Liver (tissue), 9 donors: ENCODE measurements around the gene DSG3. TPM values are rescaled to one million over a fixed set of nuclear protein-coding genes. Genes with fewer than 3 reads are reported as not detected.
"Not testable (repeated sequence)": the region's sequence is repeated elsewhere in the genome, so short reads cannot be mapped to it uniquely, and the experiment has no call there.

ENCODE experiments used
- DNase-seq: peaks from one replicate; pipeline ENCODE4 v3.0.0-alpha.2; 2017; ENCODE audit warnings: low spot score
- H3K27ac ChIP-seq, 2 donors: one replicate each; pipeline ENCODE4 v1.7.0; 2013; ENCODE audit warnings: inconsistent platforms in 2 of 2, low read length in 2 of 2, control low read depth in 1 of 2, low read depth in 1 of 2, mild to moderate bottlenecking in 1 of 2
- H3K27me3 ChIP-seq, 4 donors: one replicate each; pipeline versions ENCODE4 v1.6.1 to v1.7.0; 2013; ENCODE audit warnings: low read length in 3 of 4, inconsistent platforms in 1 of 4, mild to moderate bottlenecking in 1 of 4, moderate library complexity in 1 of 4; ENCODE audit not compliant: control insufficient read depth in 4 of 4, insufficient read depth in 4 of 4
- H3K36me3 ChIP-seq, 4 donors: one replicate each; pipeline versions ENCODE4 v1.6.1 to v1.7.0; 2013; ENCODE audit warnings: low read length in 3 of 4, mild to moderate bottlenecking in 3 of 4, low read depth in 1 of 4, moderate library complexity in 1 of 4; ENCODE audit not compliant: control insufficient read depth in 4 of 4, insufficient read depth in 3 of 4
- H3K4me1 ChIP-seq, 4 donors: one replicate each; pipeline versions ENCODE4 v1.6.1 to v1.7.0; 2013; ENCODE audit warnings: low read length in 3 of 4, mild to moderate bottlenecking in 3 of 4, moderate library complexity in 1 of 4; ENCODE audit not compliant: control insufficient read depth in 4 of 4, insufficient read depth in 4 of 4
- H3K4me3 ChIP-seq, 3 donors: one replicate each; pipeline versions ENCODE4 v1.6.1 to v1.7.0; 2013; ENCODE audit warnings: low read length in 3 of 3, control low read depth in 1 of 3, low read depth in 1 of 3, mild to moderate bottlenecking in 1 of 3
- H3K9ac ChIP-seq, 2 donors: one replicate each; pipeline ENCODE4 v1.7.0; 2013; ENCODE audit warnings: low read length in 2 of 2, mild to moderate bottlenecking in 2 of 2, moderate library complexity in 2 of 2, control low read depth in 1 of 2, low read depth in 1 of 2
- H3K9me3 ChIP-seq, 4 donors: one replicate each; pipeline versions ENCODE4 v1.6.1 to v1.7.0; 2013; ENCODE audit warnings: low read length in 3 of 4; ENCODE audit not compliant: control insufficient read depth in 4 of 4
- EGR1 ChIP-seq, 2 donors: IDR thresholded peaks; 2 replicates each; pipeline ENCODE4 v1.6.1; 2016 to 2018; ENCODE audit warnings: antibody characterized with exemption in 2 of 2, low read depth in 2 of 2
- FOXA1 ChIP-seq: IDR thresholded peaks from 2 replicates; pipeline ENCODE4 v1.6.1; 2016; ENCODE audit warnings: antibody characterized with exemption
- GABPA ChIP-seq, 2 donors: IDR thresholded peaks in 1 of 2; conservative IDR thresholded peaks in 1 of 2; 2 replicates each; pipeline ENCODE4 v1.6.1; 2016; ENCODE audit warnings: antibody characterized with exemption in 2 of 2, mild to moderate bottlenecking in 1 of 2, moderate library complexity in 1 of 2
- HNF4A ChIP-seq, 2 donors: conservative IDR thresholded peaks; 2 replicates each; pipeline ENCODE4 v1.6.1; 2016; ENCODE audit warnings: antibody characterized with exemption in 2 of 2, mild to moderate bottlenecking in 2 of 2
- HNF4G ChIP-seq: IDR thresholded peaks from 2 replicates; pipeline ENCODE4 v1.6.1; 2016; ENCODE audit warnings: antibody characterized with exemption
- JUND ChIP-seq, 2 donors: IDR thresholded peaks; 2 replicates each; pipeline ENCODE4 v1.6.1; 2016; ENCODE audit warnings: antibody characterized with exemption in 2 of 2
- MAX ChIP-seq: IDR thresholded peaks from 2 replicates; pipeline ENCODE4 v1.6.1; 2016; ENCODE audit warnings: antibody characterized with exemption
- REST ChIP-seq: IDR thresholded peaks from 2 replicates; pipeline ENCODE4 v1.6.1; 2016; ENCODE audit warnings: antibody characterized with exemption, mild to moderate bottlenecking
- RXRA ChIP-seq, 2 donors: IDR thresholded peaks; 2 replicates each; pipeline ENCODE4 v1.6.1; 2017 to 2018; ENCODE audit warnings: antibody characterized with exemption in 2 of 2, mild to moderate bottlenecking in 1 of 2
- SP1 ChIP-seq: IDR thresholded peaks from 2 replicates; pipeline ENCODE4 v1.6.1; 2018; ENCODE audit warnings: antibody characterized with exemption, mild to moderate bottlenecking
- TAF1 ChIP-seq: conservative IDR thresholded peaks from 2 replicates; pipeline ENCODE4 v1.6.1; 2016; ENCODE audit warnings: antibody characterized with exemption, mild to moderate bottlenecking
- YY1 ChIP-seq: IDR thresholded peaks from 2 replicates; pipeline ENCODE4 v1.6.1; 2016; ENCODE audit warnings: antibody characterized with exemption, mild to moderate bottlenecking
- WGBS: extraction: QIAGEN DNeasy Blood & Tissue Kit; methylation state at CpG from one replicate; pipeline ENCODE4 v1.1.7; 2013; 5-methylcytosine and 5-hydroxymethylcytosine counted together
- polyA plus RNA-seq, 2 donors: library from polyadenylated mRNA; stranded (reverse) in 1 of 2; unstranded in 1 of 2; fragments of 200-250 nt in 1 of 2; fragments of >200 nt in 1 of 2; fragmentation: Nextera tagmentation in 1 of 2; extraction: Ambion mirVana in 1 of 2; gene quantifications; one replicate each; pipeline versions ENCODE4 v1.2.1 to v1.2.3, GENCODE V29; 2013 to 2015
- total RNA-seq, 2 donors: library from RNA; depleted of rRNA; stranded (reverse); fragments of >200 nt; gene quantifications; one replicate each; pipeline ENCODE4 v1.2.3, GENCODE V29; 2014
- TF ChIP-seq, protein P1 (sequence below): IDR thresholded peaks from 2 replicates; pipeline ENCODE4 v1.6.1; 2016; ENCODE audit warnings: antibody characterized with exemption
- TF ChIP-seq, protein P2 (sequence below): fragments of 150-350 bp; IDR thresholded peaks from 2 replicates; pipeline ENCODE4 v1.5.1; 2017; ENCODE audit warnings: improper control_type of control experiment, low read depth, low read length; ENCODE audit not compliant: missing input control
- TF ChIP-seq, protein P3 (sequence below): IDR thresholded peaks from 2 replicates; pipeline ENCODE4 v1.6.1; 2016; ENCODE audit warnings: antibody characterized with exemption
- donor health status: healthy.
- donor health status: healthy.
- donor health status: healthy.
- donor health status: healthy.
- donor health status: healthy.

Gene DSG3
- total and polyA plus RNA-seq, 4 donors: not detected

GRCh38 chr18:31494705-31495244 is 47.2 kb downstream of the DSG3 start:
- not testable (repeated sequence) for H3K9ac ChIP-seq, H3K4me3 ChIP-seq, H3K9me3 ChIP-seq, H3K36me3 ChIP-seq, H3K4me1 ChIP-seq, DNase-seq, H3K27ac ChIP-seq, H3K27me3 ChIP-seq
- WGBS: 60% methylated on average over 2 of the region's 2 CpGs
- TF ChIP-seq YY1: peak; percentile 14
- peak in 1 of 2 donors; percentile 13 for TF ChIP-seq JUND (IDR thresholded peaks at IDR 0.05)

DNA sequence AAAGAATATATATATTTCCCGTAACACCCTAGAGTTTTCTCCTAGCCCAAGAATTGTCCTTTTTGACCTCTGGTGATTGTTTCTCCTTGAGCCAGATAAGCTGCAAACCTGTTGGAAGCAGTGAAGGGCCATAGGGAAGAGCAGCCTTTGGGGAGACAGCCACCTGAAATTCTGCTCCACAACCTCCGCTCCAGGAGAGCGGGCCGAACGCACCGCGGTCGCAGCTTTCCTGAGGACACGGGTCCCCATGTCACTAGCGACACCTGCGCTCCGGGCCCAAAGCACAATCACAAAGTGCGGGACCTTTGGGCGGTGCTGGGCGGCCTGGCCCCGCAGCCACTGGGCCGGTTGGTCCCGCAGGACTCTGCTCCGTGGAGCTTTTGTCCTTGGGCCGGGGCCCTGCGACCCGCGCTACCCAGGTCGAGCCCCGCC is 49.9 kb downstream of the DSG3 start:
- Histone ChIP-seq H3K4me1 (peaks cover 0 to 4% (median 3%) of the 10 kb centered on the region in 4 donors), H3K27me3 (no peaks in the 10 kb centered on the region), H3K9ac (no peak overlapping the region), H3K4me3 (peak overlapping the region; percentile 8 to 71 (median 68)), H3K9me3 (no peaks in the 10 kb centered on the region), H3K27ac (peak overlapping the region; percentile 67 to 76), H3K36me3 (no peaks in the 10 kb centered on the region)
- DNase-seq: no peak
- TF ChIP-seq, protein P1, sequence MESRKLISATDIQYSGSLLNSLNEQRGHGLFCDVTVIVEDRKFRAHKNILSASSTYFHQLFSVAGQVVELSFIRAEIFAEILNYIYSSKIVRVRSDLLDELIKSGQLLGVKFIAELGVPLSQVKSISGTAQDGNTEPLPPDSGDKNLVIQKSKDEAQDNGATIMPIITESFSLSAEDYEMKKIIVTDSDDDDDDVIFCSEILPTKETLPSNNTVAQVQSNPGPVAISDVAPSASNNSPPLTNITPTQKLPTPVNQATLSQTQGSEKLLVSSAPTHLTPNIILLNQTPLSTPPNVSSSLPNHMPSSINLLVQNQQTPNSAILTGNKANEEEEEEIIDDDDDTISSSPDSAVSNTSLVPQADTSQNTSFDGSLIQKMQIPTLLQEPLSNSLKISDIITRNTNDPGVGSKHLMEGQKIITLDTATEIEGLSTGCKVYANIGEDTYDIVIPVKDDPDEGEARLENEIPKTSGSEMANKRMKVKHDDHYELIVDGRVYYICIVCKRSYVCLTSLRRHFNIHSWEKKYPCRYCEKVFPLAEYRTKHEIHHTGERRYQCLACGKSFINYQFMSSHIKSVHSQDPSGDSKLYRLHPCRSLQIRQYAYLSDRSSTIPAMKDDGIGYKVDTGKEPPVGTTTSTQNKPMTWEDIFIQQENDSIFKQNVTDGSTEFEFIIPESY: no peak
- TF ChIP-seq EGR1 (IDR thresholded peaks at IDR 0.05; ENCODE audit: low read depth in 2 of 2): no peak
- TF ChIP-seq TAF1: no peak
- TF ChIP-seq, protein P2, sequence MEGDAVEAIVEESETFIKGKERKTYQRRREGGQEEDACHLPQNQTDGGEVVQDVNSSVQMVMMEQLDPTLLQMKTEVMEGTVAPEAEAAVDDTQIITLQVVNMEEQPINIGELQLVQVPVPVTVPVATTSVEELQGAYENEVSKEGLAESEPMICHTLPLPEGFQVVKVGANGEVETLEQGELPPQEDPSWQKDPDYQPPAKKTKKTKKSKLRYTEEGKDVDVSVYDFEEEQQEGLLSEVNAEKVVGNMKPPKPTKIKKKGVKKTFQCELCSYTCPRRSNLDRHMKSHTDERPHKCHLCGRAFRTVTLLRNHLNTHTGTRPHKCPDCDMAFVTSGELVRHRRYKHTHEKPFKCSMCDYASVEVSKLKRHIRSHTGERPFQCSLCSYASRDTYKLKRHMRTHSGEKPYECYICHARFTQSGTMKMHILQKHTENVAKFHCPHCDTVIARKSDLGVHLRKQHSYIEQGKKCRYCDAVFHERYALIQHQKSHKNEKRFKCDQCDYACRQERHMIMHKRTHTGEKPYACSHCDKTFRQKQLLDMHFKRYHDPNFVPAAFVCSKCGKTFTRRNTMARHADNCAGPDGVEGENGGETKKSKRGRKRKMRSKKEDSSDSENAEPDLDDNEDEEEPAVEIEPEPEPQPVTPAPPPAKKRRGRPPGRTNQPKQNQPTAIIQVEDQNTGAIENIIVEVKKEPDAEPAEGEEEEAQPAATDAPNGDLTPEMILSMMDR: no peak
- TF ChIP-seq HNF4A (conservative IDR thresholded peaks at IDR 0.05): no peak
- no peak for TF ChIP-seq HNF4G
- TF ChIP-seq MAX: no peak
- no peak for TF ChIP-seq GABPA (IDR thresholded peaks at IDR 0.05 in 1 of 2, conservative IDR thresholded peaks at IDR 0.05 in 1 of 2)
- TF ChIP-seq YY1: no peak
- TF ChIP-seq RXRA (IDR thresholded peaks at IDR 0.05): no peak
- no peak for TF ChIP-seq JUND (IDR thresholded peaks at IDR 0.05)
- no peak for TF ChIP-seq REST
- TF ChIP-seq SP1: no peak
- no peak for TF ChIP-seq FOXA1
- TF ChIP-seq, protein P3, sequence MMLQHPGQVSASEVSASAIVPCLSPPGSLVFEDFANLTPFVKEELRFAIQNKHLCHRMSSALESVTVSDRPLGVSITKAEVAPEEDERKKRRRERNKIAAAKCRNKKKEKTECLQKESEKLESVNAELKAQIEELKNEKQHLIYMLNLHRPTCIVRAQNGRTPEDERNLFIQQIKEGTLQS: no peak
- WGBS: 16% methylated on average over 25 of the region's 25 CpGs
